ENCODE measurements around the gene CADM1.

- TF ChIP-seq CTCF (IDR thresholded peaks at IDR 0.05; ENCODE audit: low read depth, low read length) (no peak), EZH2phosphoT487 (IDR thresholded peaks at IDR 0.05; ENCODE audit: low read depth) (no peak)
Observed at GRCh38 chr11:115505175-115505574, 960 bp upstream of the CADM1 start.

Data from OCI-LY3 (cell line).